SU-DHL-6 (cell line): ENCODE measurements around the gene DDIT4.

Experiments
- CTCF ChIP-seq: fragments of 200-600 bp; sonication (generic); IDR thresholded peaks from one replicate; pipeline ENCODE4 v1.5.1; 2017; ENCODE audit warnings: antibody characterized with exemption, mild to moderate bottlenecking, low read length, moderate library complexity; ENCODE audit not compliant: insufficient read depth, poor library complexity, severe bottlenecking
- EZH2phosphoT487 ChIP-seq: fragments of 200-600 bp; sonication (generic), shearing (Covaris generic); conservative IDR thresholded peaks from 2 replicates; pipeline ENCODE4 v1.6.1; 2018; ENCODE audit warnings: mild to moderate bottlenecking, antibody characterized with exemption, low read length, moderate library complexity, mixed read lengths

- TF ChIP-seq CTCF (no peak), EZH2phosphoT487 (no peak)
These were observed 22.1 kb upstream of the DDIT4 start for GRCh38 chr10:72251635-72252034.
